GM21576 (cell line): ENCODE data around the gene MDP1.
A peak's percentile ranks its signal among the peaks of the same experiment; 100 is the strongest.
"Not testable (repeated sequence)": the region's sequence is repeated elsewhere in the genome, so short reads cannot be mapped to it uniquely, and the experiment has no call there.

ENCODE experiments used
- ATAC-seq: cut with Tn5 transposase; IDR thresholded peaks from one replicate; pipeline ENCODE4 v1.9.1; 2021; ENCODE audit warnings: mild to moderate bottlenecking, moderate library complexity; ENCODE audit not compliant: unreplicated experiment

The MDP1 gene

DNA sequence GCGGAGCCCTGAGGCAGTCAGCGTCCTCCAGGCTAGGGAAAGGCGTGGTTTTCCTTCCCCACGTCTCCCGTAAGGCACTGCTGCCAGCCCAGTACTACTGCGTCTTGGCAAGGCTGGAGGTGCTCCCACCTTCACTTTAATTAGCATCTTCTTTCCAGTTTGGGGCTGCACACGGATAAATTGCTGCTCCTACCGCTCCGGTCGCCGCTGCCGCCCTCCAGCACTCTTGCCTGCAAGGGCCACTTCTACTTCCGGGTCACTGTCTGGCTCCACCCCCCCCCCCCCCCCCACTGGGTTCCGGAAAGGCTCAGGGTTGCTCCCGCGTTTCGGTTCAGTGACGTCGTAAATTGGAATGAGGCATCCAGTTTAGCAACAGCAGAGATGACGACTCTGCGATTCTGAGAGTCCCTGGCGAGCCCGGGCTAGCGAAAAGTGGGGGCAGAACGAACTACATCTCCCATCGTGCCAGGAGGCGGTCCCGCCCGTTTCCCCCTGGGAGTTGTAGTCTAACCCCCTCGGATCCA is 16.3 kb upstream of the MDP1 start, which contains the start of gene NEDD8:
TSS of gene NEDD8 (minus strand) at position 247 of the 524 bp plus-strand sequence. CDS start at position 147, 100 bp downstream.
- peak; percentile 82 for ATAC-seq

DNA sequence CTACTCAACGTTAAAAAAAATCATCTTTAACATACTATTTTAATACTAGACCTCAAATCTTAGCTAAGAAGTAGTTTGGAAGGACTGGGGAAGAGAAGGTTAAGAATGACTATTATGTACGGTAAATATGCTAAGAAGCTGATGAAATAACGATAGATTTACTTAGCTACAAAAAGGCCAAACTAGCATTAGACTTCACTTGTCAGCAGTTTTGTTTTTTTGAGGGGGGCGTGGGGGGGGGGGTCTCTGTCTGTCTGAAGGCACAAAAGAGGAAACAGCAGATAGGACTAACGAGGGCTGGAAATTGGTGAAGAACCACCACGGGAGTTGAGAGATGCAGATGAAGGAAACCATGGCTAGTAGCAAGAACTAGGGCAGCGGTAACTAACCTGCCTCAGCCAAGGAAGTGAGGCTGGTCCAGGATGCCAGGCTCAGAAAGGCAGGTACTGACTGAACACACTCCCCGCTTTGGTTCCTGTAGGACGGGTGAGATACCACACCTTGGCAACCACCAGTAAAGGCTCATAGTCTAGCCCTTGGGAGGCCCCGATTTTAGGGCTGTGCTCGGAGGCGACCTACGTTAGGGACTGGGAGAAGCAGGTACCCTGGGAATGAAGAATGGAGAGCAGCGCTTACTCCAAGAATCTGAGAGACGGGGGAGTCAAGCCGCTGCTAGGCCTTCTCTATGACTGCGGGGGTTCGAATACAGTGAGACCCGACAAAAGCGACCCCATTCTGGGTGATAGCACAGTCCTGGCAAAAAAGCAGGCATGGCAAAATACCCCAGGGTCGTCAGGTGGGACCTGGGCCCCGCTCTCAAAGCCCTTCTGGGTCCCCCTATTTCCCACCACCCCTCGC is 15.6 kb upstream of the MDP1 start:
- no peak for ATAC-seq

DNA sequence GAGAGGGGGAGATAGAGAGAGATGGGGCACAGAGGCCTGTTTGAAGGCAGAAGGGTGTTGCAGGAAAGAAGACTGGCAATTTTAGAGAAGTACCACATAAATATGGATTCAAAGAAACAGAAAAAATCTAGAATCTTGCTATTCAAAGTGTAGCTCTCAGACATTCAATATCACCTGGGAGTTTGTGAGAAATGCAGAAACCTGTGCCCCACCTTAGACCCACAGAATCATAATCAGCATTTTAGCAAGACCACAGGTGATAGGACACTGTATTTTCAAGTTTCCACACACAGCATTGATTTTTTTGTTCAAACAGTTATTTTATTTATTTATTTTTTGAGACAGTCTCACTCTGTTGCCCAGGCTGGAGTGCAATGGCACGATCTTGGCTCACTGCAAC is 13.0 kb upstream of the MDP1 start:
- ATAC-seq, result no peak

DNA sequence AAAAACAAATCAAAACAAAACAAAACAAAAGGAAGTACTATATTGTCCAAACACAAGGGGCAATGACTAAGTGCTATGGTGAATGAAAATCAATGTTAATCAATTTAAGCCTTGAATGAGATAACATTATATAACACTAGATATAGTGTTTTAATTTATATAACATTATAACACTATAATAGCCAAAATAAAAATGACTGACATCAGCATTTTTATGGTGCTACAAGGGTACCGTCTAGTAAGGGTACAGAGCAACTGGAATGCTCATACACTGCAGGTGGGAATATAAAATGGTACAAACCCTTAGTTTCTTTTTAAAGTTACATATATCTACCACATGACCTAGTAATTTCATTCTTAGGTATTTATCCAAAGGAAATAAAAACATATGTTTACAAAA is 10.6 kb upstream of the MDP1 start:
- ATAC-seq, result no peak

DNA sequence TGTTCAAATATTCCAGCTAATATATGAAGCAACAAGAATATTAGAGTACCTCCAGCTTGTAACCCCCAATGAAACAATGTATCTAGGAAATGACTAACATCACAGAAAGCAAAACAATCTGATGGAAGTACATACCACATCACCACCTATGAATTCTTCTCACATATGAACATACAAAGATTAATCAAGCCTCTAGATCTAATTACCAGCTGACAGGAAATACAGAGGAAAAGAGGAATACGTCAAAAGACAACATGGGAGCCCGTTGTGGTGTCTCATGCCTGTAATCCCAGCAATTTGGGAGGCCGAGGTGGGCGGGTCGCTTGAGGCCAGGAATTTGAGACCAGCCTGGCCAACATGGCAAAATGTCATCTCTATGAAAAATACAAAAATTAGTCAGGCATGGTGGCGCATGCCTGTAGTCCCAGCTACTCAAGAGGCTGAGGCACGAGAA is 8.8 kb upstream of the MDP1 start:
- ATAC-seq, result no peak

DNA sequence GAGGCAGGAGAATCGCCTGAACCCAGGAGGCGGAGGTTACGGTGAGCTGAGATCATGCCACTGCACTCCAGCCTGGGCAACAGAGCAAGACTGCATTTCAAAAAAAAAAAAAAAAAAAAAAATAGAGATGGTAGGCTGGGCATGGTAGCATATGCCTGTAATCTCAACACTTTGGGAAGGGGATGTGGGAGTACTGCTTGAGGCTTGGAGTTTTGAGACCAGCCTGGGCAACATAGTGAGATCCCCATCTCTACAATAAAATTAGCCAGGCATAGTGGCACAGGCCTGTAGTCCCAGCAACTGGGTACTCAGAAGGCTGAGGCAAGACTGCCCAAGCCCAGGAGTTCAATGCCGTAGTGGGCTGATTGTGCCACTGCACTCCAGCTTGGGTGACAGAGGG is 7.1 kb upstream of the MDP1 start:
- ATAC-seq, result not testable (repeated sequence)

DNA sequence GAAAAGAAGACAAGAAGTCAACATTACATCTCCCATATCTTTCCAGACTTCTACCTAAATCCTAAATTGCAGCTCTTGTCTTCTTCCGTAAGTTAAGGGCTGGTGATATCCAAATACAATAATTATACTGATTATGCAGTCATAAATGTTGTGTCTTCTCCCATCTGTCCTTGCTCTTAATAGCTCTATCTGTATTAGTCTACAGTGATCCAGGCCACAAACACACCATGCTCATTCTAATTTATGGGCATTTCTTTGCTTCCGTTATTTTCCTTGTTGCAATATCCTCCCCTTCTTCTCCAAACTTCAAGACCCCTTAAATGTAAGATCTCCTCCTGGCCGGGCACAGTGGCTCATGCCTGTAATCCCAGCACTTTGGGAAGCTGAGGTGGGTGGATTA is 3.7 kb upstream of the MDP1 start:
- ATAC-seq, result no peak

DNA sequence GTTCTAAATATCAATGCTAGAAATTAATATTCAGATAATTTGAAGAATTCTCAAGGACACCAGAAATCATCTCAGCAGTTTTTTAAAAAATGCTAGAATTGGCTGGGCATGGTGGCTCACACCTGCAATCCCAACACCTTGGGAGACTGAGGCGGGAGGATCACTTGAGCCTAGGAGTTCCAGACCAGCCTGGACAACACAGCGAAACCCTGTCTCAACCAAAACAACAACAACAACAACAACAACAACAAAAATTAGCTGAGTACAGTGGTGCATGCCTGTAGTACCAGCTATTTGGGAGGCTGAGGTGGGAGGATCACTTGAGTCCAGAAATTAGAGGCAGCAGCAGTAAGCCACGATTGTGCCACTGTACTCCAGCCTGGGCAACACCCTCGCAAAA is 3.2 kb upstream of the MDP1 start:
- ATAC-seq, result no peak

DNA sequence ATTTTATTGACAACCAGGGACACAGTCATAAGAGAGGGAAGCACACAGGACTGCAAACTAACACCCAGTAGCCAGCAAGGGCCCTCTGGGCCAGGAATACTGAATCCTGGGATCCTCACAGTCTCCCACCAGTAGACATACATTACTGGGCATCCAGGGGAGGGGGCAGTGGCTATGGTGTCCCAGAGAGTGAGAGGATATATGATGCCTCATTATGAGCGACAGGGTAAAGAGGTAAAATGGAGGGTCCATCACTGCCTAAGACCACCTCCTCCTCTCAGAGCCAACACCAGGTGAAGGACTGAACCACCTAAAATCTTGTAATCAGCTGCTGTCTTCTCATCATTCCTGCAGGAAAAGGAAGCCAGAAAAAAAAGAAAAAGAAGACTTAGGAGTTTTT is 1.0 kb upstream of the MDP1 start:
- ATAC-seq, result not testable (repeated sequence)

DNA sequence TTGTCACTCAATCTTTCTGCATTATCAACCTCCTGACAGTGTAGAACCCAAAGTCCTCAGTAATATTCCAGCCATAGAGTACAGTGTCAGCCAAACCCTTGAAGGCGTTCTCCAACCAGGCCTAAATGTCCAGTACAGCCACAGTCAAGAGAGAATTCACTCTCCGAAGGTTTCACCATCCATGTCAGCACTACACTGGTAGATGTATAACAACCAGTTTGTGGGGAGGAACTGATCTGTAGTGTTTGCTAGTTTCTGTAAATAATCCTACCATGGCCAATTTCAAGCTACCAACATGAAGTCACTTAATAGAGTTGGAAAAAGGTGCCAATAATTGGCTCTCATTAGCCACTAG is 456 bp upstream of the MDP1 start:
- ATAC-seq, result no peak

DNA sequence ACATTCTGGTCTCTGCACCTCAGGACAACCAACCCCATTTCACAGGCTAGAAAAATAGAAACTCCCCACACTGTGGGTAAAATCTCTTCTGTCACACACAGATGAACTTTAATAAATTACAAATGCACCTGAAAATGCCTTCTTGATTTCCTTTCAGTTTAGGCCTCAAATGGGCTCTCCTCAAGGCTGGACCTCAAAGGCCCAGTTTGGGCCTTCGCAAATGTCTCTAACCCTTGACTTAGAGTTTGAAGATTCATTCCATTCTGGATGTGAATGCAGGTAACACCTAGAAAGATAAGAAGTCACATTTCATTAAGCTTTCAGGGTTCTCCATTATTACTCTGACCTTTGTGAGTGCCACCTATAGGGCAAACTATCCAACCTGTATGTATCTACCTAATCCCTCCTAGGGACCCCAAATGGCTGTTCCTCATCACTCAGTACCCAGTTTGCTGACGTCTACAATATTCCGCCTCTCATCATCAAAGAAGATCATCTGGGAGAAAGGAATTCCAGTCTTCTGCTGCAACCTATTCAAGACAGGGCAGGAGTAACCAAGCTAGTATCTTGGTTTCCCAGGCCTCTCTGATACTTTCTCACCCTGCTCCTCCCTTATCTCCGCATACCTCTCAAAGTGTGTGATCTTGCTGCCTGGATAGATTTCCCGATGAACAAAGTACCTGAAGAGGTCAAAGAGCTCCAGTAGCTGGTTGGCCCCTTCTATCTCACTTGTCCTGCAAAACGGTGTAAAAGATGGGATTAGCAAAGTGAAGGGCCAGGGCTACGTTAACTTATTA is 1.8 kb downstream of the MDP1 start:
- ATAC-seq, result no peak

DNA sequence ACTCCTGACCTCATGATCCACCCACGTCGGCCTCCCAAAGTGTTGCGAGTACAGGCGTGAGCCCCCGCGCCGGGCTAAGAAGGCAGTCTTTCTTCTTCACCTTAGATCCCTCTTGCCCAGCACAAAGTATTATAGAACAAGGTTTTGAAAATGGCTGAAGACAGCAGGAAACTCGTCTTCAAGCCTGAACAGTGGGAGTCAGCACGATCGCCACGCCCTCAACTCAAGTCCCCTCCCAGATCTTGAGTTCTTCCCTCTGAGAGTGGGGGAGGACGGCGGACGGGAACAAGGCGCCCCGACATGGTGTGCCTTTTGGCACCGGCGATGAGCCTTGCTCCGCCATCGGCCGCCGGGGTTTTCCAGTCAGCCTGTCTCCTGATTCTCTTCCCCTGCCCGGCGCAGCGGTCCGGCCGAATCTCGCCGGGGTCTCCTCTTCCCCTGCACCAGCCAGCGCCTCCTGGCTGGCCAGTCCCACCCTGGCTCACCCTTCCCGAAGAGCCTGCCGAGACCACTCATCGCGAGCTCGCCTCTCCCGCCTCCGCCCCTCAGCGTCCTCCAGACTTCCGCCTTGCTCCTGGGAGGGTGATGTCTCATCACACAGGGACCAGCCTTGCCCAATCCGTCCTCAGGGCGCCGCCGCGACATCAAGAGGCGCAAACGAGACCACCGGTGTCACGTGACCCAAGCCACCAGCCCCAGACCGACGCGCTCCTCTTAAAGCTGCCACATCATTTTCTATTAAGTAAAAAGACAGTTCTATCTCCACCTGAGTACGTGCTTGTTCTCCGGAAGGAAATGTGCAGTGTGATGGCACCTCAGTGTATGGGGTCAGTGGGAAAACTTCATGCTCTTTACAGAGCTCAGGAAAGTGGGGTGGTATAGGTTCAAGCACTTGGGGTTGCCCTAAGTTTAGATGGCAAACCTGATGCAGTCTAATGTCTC is 2.7 kb downstream of the MDP1 start, which contains the start of gene CHMP4A:
TSS of gene CHMP4A (minus strand) at position 565 of the 942 bp plus-strand sequence. CDS start at position 516, 49 bp downstream.
- peak; percentile 75 for ATAC-seq

DNA sequence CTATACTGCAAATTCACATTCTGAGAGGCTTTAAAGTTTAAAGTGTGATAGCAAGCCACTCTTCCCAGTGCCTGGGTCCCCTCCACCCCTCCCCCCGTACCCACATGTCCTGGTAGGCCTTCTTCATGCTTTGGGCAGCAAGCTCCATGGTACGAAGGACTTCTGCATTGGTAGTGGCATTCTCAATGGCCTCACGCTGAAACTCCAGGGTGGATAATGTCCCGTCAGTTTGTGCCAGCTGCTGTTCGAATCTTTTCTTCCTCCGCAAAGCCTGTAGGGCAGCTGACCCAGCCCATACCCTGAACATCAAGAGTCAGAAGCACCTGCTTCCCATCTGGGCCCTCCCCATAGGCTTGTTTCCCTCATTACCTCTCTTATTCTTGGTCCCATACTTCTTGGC is 4.6 kb downstream of the MDP1 start:
- no peak for ATAC-seq

DNA sequence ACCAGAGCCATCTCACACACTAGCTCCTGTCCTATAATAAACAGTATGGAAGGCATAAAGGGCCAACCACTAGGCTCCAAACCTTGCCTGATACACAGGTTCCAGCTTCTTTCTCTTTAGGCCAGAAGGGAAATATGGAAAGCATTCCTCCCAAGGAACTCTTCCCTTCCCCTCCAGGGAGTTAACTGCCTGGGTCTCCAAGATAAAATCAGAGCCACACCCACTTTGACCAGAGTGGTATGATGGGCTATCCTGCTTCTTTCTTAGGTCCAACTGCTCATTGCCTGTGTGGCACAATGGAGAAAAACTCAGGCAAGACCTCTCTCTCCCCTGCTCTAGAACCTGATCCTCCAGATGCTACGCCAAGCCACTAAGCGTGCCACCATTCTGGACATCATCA is 8.2 kb downstream of the MDP1 start:
- no peak for ATAC-seq

DNA sequence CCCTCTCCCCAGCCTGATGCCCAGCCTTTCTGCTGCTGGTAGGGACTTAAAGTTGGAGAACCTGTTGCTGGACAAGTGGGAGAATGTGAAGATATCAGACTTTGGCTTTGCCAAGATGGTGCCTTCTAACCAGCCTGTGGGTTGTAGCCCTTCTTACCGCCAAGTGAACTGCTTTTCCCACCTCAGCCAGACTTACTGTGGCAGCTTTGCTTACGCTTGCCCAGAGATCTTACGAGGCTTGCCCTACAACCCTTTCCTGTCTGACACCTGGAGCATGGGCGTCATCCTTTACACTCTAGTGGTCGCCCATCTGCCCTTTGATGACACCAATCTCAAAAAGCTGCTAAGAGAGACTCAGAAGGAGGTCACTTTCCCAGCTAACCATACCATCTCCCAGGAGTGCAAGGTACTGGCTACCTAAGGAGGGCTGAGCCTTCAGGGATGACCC is 8.7 kb downstream of the MDP1 start:
- ATAC-seq, result no peak

DNA sequence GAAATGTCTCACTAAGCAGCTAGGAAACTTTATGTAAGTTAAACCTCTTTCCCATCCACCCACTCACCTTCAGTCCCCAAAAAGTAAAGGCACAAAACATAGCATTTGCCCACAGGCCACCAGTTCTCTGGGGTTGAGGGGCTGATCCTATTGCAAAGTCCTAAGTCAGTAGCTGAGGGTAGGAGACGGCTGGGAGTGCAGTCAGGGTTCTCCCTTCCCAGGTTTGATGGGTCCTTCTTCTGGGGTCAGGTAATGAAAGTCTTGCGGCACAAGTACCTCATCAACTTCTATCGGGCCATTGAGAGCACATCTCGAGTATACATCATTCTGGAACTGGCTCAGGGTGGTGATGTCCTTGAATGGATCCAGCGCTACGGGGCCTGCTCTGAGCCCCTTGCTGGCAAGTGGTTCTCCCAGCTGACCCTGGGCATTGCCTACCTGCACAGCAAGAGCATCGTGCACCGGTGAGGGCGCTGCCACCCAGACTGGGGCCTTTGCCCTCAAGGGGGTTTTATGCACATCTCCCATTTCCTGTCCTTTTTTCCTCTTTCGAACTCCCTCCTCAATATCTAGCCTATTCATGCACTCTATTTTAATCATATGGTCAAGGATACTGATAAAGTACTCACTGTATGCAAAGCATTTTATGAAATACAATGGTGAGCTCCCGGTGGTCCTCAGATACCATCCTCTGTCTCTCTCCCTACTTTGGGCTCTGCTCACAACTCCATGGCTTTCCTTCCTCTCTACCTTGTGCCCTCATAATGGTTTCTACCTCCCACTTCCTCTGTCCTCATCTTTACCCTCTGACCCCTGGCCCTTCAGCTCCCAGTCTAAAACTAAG is 9.4 kb downstream of the MDP1 start:
- ATAC-seq, result no peak

DNA sequence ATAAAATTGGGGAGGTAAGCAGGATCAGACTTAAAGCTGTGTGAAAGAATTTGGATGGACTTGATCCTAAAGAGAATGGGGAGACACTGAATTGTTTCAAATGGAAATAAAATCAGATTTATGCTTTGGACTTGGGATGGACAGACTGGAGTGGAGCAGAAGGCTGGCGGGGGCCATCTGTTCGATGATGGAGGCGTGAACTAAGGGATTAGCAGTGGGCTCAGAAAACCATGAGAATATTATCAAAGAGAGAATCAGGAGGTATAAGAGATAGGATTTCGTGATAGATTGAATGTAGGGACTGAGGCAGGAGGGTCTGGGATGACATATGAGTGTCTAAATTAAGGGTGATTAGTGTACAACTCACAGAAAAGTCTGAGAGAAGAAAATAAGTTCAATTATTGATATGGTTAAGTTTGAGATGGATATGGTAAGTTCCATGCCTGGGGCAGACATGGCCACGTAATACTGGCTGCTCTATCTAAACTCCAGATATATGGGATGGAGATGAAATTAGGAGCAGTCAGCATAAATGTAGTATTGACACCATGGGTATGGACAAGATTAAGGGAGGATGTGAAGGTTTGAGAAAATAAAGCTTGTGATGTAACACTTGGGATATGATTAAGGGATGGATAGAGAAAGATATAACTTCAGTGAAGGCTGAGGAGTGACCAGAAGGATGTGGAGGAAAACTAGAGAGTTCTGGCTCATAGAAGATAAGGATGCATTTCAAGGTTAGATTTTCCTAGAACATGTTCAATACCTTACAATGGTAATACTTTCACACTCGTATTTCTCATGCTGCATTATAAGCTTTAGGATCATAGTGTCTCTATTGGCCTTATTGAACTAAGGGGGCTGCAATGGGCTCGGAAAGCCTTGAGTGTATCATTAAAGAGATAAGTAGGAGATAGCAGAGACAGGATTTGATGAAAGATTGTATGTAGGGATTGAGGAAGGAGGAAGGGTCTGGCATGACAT is 11.4 kb downstream of the MDP1 start:
- no peak for ATAC-seq

DNA sequence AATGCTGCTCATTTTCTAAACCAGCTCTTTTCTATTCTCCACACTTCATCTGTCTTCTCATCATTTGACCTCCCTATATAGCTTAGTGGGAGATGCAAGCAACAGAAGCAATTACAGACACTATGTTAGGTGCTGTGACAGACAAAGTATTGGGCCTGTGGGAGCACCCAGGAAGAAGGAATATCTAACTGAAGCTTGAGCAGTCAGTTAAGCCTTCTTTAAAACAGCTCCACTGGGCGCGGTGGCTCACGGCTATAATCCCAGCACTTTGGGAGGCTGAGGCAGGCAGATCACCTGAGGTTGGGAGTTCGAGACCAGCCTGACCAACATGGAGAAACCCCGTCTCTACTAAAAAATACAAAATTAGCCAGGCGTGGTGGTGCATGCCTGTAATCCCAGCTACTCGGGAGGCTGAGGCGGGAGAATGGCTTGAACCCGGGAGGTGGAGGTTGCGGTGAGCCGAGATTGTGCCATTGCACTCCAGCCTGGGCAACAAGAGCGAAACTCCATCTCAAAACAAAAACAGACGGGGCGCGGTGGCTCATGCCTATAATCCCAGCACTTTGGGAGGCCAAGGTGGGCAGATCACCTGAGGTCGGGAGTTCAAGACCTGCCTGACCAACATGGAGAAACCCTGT is 12.5 kb downstream of the MDP1 start:
- not testable (repeated sequence) for ATAC-seq
